PC-3 (cell line): Measurements from ENCODE around the gene WDR86.

Experiments
- CTCF ChIP-seq: fragments of 300-600 bp; sonication (generic); conservative IDR thresholded peaks from 2 replicates; pipeline ENCODE4 v1.5.1; 2017; ENCODE audit warnings: antibody characterized with exemption, low read depth, mild to moderate bottlenecking, low read length
- EZH2 ChIP-seq: fragments of 300-600 bp; sonication (generic); IDR thresholded peaks from one replicate; pipeline ENCODE4 v1.6.1; 2017; ENCODE audit warnings: antibody characterized with exemption, mild to moderate bottlenecking, low read length; ENCODE audit not compliant: unreplicated experiment
- EZH2phosphoT487 ChIP-seq: fragments of 300-600 bp; sonication (generic); IDR thresholded peaks from 2 replicates; pipeline ENCODE4 v1.6.1; 2018; ENCODE audit warnings: mild to moderate bottlenecking, antibody characterized with exemption, low read length, borderline replicate concordance

DNA sequence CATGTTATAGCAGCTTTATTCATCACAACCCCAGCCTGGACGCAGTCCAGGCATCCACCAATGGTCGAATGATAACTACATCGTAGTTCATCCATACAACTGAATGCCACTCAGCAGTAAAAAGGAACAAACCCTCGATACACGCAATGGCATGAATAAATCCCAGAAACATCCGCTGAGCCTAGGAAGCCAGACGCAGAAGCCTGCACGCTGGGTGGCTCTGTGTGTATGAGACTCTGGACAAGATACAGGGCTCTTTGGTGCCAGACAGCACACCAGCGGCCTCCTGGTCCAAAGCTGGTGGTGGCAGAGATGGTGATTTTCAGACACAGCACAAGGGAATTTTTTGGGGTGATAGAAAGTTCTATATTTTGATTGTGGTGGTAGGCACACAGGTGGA is 40.2 kb upstream of the WDR86 start:
- no peak for TF ChIP-seq CTCF
- no peak for TF ChIP-seq EZH2
- no peak for TF ChIP-seq EZH2phosphoT487
